Measurements from ENCODE around the gene GHDC.
"Not testable (repeated sequence)": the region's sequence is repeated elsewhere in the genome, so short reads cannot be mapped to it uniquely, and the experiment has no call there.

Gene GHDC

GRCh38 chr17:42203354-42203753 lies 9.1 kb upstream of the GHDC start:
- DNase-seq (ENCODE audit: low read depth in 2 of 2), result no peak

GRCh38 chr17:42202696-42203095 lies 8.4 kb upstream of the GHDC start:
- no peak for DNase-seq (ENCODE audit: low read depth in 2 of 2)

GRCh38 chr17:42202159-42202558 lies 7.9 kb upstream of the GHDC start:
- DNase-seq (ENCODE audit: low read depth in 2 of 2), result no peak

- no peak for DNase-seq (ENCODE audit: low read depth in 2 of 2)
Measured at GRCh38 chr17:42201458-42201772, 7.1 kb upstream of the GHDC start.

GRCh38 chr17:42200706-42201457 lies 6.6 kb upstream of the GHDC start:
- no peak for DNase-seq (ENCODE audit: low read depth in 2 of 2)

- DNase-seq (ENCODE audit: low read depth in 2 of 2), result no peak
Measured at GRCh38 chr17:42199416-42200011, 5.2 kb upstream of the GHDC start.

- DNase-seq (ENCODE audit: low read depth in 2 of 2), result no peak
Measured at GRCh38 chr17:42198897-42199296, 4.6 kb upstream of the GHDC start.

GRCh38 chr17:42197564-42198156 lies 3.4 kb upstream of the GHDC start:
- no peak for DNase-seq (ENCODE audit: low read depth in 2 of 2)

GRCh38 chr17:42193216-42193968 lies 902 bp downstream of the GHDC start:
- no peak for DNase-seq (ENCODE audit: low read depth in 2 of 2)

GRCh38 chr17:42192189-42193126 lies 1.8 kb downstream of the GHDC start:
- DNase-seq (ENCODE audit: low read depth in 2 of 2), result no peak

- no peak for DNase-seq (ENCODE audit: low read depth in 2 of 2)
Measured at GRCh38 chr17:42191275-42191608, 3.1 kb downstream of the GHDC start.

- DNase-seq (ENCODE audit: low read depth in 2 of 2), result no peak
Measured at GRCh38 chr17:42190491-42191274, 3.6 kb downstream of the GHDC start.

GRCh38 chr17:42189651-42189965 lies 4.7 kb downstream of the GHDC start:
- DNase-seq (ENCODE audit: low read depth in 2 of 2), result no peak

- no peak for DNase-seq (ENCODE audit: low read depth in 2 of 2)
Measured at GRCh38 chr17:42188749-42189650, 5.3 kb downstream of the GHDC start.

GRCh38 chr17:42187833-42188232 lies 6.5 kb downstream of the GHDC start:
- no peak for DNase-seq (ENCODE audit: low read depth in 2 of 2)

- DNase-seq (ENCODE audit: low read depth in 2 of 2), result not testable (repeated sequence)
Measured at GRCh38 chr17:42186191-42186590, 8.1 kb downstream of the GHDC start.

GRCh38 chr17:42185621-42185930 lies 8.7 kb downstream of the GHDC start:
- no peak for DNase-seq (ENCODE audit: low read depth in 2 of 2)

GRCh38 chr17:42184713-42185620 lies 9.3 kb downstream of the GHDC start, which contains the start of gene HCRT:
Gene HCRT (minus strand): TSS chr17:42185452. CDS start chr17:42185365, 87 bp downstream.
- no peak for DNase-seq (ENCODE audit: low read depth in 2 of 2)

Measured in stimulated activated CD4-positive, alpha-beta T cell treated with anti-CD3 and anti-CD28 coated beads, Interleukin-4, amount 100 ng/mL, for 48 hours (primary cell).